ENCODE measurements around the gene RGL4.
"Not testable (repeated sequence)": the region's sequence is repeated elsewhere in the genome, so short reads cannot be mapped to it uniquely, and the experiment has no call there.

Gene RGL4

GRCh38 chr22:23675502-23676415 lies 15.1 kb upstream of the RGL4 start:
- TF ChIP-seq CTCF (IDR thresholded peaks at IDR 0.05): no peak
- no peak for TF ChIP-seq ZFX (IDR thresholded peaks at IDR 0.05; ENCODE audit: borderline replicate concordance)
- H3K27ac ChIP-seq: no peak overlapping the region

GRCh38 chr22:23676841-23677700 lies 13.7 kb upstream of the RGL4 start:
- not testable (repeated sequence) for H3K27ac ChIP-seq

GRCh38 chr22:23677701-23677995 lies 13.2 kb upstream of the RGL4 start:
- no peak for TF ChIP-seq ZFX (IDR thresholded peaks at IDR 0.05; ENCODE audit: borderline replicate concordance)
- no peak for TF ChIP-seq CTCF (IDR thresholded peaks at IDR 0.05)
- H3K27ac ChIP-seq: no peak overlapping the region

GRCh38 chr22:23678133-23678532 lies 12.7 kb upstream of the RGL4 start:
- H3K27ac ChIP-seq: no peak overlapping the region
- TF ChIP-seq ZFX (IDR thresholded peaks at IDR 0.05; ENCODE audit: borderline replicate concordance): no peak
- no peak for TF ChIP-seq CTCF (IDR thresholded peaks at IDR 0.05)

GRCh38 chr22:23681026-23681809 lies 9.6 kb upstream of the RGL4 start:
- no peak for TF ChIP-seq ZFX (IDR thresholded peaks at IDR 0.05; ENCODE audit: borderline replicate concordance)
- TF ChIP-seq CTCF (IDR thresholded peaks at IDR 0.05): no peak
- H3K27ac ChIP-seq: no peak overlapping the region

- H3K27ac ChIP-seq: no peak overlapping the region
- no peak for TF ChIP-seq CTCF (IDR thresholded peaks at IDR 0.05)
- no peak for TF ChIP-seq ZFX (IDR thresholded peaks at IDR 0.05; ENCODE audit: borderline replicate concordance)
These were observed 8.7 kb upstream of the RGL4 start for GRCh38 chr22:23682077-23682476.

- H3K27ac ChIP-seq: no peak overlapping the region
These were observed 7.9 kb upstream of the RGL4 start for GRCh38 chr22:23682827-23683355.

More at GRCh38 chr22:23682827-23683355, 7.9 kb upstream of the RGL4 start:
- no peak for TF ChIP-seq CTCF (IDR thresholded peaks at IDR 0.05)
- TF ChIP-seq ZFX (IDR thresholded peaks at IDR 0.05; ENCODE audit: borderline replicate concordance): no peak
